Uterus (tissue), 4 donors: Measurements from ENCODE around the gene RNGTT. TPM values are rescaled to one million over a fixed set of nuclear protein-coding genes. Genes with fewer than 3 reads are reported as not detected.

Experiments
- DNase-seq, 2 donors: peaks; one replicate each; pipeline ENCODE4 v3.0.0-alpha.2; 2019 to 2020
- H3K27ac ChIP-seq, 2 donors: fragments of 200-600 bp; sonication (generic); 1 replicate in 1 of 2; 2 replicates in 1 of 2; pipeline ENCODE4 v1.5.1; 2016 to 2018
- H3K27me3 ChIP-seq, 2 donors: fragments of 200-600 bp; sonication (generic); one replicate each; pipeline ENCODE4 v1.5.1; 2018 to 2019; ENCODE audit warnings: control low read depth in 1 of 2
- H3K36me3 ChIP-seq, 2 donors: fragments of 200-600 bp; sonication (generic); one replicate each; pipeline ENCODE4 v1.5.1; 2019; ENCODE audit warnings: control low read depth in 1 of 2
- H3K4me1 ChIP-seq, 2 donors: fragments of 200-600 bp; sonication (generic); one replicate each; pipeline ENCODE4 v1.5.1; 2018 to 2019; ENCODE audit warnings: control low read depth in 1 of 2
- H3K4me3 ChIP-seq, 2 donors: fragments of 200-600 bp; sonication (generic); 1 replicate in 1 of 2; 2 replicates in 1 of 2; pipeline ENCODE4 v1.5.1; 2018 to 2019; ENCODE audit warnings: mild to moderate bottlenecking in 1 of 2
- H3K9me3 ChIP-seq, 2 donors: fragments of 200-600 bp; sonication (generic); one replicate each; pipeline ENCODE4 v1.5.1; 2019; ENCODE audit warnings: control low read depth in 1 of 2
- POLR2A ChIP-seq, 2 donors: fragments of 450-650 bp; IDR thresholded peaks; one replicate each; pipeline ENCODE4 v1.6.1; 2016; ENCODE audit warnings: antibody characterized with exemption in 2 of 2, mild to moderate bottlenecking in 1 of 2, moderate library complexity in 1 of 2
- intact Hi-C: fragments of 100-400 bp; cut with DNase I; formaldehyde crosslinking; loops from one replicate; pipeline ENCODE4 v1.15.1; 2023; ENCODE audit warnings: low total_unique reads
- total RNA-seq, 4 donors: library from RNA; depleted of rRNA in 3 of 4; stranded (reverse); fragments of >200 nt in 3 of 4; gene quantifications; one replicate each; pipeline versions ENCODE4 v1.1.0 to v1.2.4, GENCODE V29; 2014 to 2023
- TF ChIP-seq, protein P1 (sequence below), 4 experiments: fragments of 200-600 bp in 2 of 4; fragments of 450-650 bp in 2 of 4; sonication (generic) in 2 of 4; IDR thresholded peaks; one replicate each; pipeline ENCODE4 v1.5.1; 2016 to 2019; ENCODE audit warnings: antibody characterized with exemption in 4 of 4, mild to moderate bottlenecking in 2 of 4, moderate library complexity in 1 of 4
- donor health status: DM: yes; HTN: yes; CAD: no.

Gene RNGTT
- total RNA-seq, 4 donors from 2014 or later: 7.4 to 45.7 (median 16.1) TPM

DNA sequence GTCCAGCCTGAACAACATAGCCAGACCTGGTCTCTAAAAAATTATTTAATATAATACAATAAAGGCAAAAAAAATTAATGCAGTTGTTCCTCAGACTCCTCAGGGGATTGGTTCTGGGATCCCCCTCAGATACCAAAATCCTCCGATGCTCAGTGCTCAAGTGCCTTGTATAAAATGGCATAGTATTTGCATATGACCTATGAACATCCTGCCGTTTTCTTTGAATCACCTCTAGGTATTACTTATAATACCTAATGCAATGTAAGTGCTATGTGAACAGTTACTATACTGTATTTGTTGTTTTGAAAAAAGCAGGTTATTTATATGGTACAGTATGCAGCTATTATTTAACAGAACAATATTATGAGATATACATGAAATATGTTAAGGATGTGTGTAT lies 43.3 kb downstream of the RNGTT start:
- Histone ChIP-seq H3K27me3 (no peaks in the 10 kb centered on the region), H3K4me1 (no peaks in the 10 kb centered on the region), H3K27ac (no peak overlapping the region), H3K4me3 (no peak overlapping the region), H3K36me3 (no peaks in the 10 kb centered on the region), H3K9me3 (no peaks in the 10 kb centered on the region)
- no peak for DNase-seq
- intact Hi-C loops: no loop called here
- TF ChIP-seq, protein P1, sequence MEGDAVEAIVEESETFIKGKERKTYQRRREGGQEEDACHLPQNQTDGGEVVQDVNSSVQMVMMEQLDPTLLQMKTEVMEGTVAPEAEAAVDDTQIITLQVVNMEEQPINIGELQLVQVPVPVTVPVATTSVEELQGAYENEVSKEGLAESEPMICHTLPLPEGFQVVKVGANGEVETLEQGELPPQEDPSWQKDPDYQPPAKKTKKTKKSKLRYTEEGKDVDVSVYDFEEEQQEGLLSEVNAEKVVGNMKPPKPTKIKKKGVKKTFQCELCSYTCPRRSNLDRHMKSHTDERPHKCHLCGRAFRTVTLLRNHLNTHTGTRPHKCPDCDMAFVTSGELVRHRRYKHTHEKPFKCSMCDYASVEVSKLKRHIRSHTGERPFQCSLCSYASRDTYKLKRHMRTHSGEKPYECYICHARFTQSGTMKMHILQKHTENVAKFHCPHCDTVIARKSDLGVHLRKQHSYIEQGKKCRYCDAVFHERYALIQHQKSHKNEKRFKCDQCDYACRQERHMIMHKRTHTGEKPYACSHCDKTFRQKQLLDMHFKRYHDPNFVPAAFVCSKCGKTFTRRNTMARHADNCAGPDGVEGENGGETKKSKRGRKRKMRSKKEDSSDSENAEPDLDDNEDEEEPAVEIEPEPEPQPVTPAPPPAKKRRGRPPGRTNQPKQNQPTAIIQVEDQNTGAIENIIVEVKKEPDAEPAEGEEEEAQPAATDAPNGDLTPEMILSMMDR (IDR thresholded peaks at IDR 0.05): no peak
- TF ChIP-seq POLR2A (IDR thresholded peaks at IDR 0.05): no peak

DNA sequence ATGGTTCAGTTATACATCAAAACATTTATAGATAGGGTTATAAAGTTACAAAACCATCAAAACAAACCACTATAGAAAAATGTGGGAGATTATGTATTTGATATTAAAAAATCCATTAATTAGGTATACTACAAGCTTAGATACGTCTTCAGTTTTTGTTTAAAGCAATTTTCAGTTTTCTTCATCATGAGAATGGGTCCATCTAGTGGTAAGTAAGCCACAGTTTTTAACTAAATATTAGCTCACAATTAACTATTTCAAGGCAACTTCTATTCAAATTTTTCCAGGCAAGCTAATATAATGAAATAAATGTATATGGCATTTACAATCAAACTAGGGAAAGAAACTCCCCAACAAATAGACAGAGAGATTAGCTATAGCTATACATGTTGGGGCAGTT lies 44.4 kb downstream of the RNGTT start:
- TF ChIP-seq, protein P1 (IDR thresholded peaks at IDR 0.05): no peak
- no peak overlapping the region for H3K4me3 ChIP-seq
- no peaks in the 10 kb centered on the region for H3K36me3 ChIP-seq
- intact Hi-C loops: no loop called here
- no peaks in the 10 kb centered on the region for H3K27me3 ChIP-seq
- no peaks in the 10 kb centered on the region for H3K9me3 ChIP-seq
- DNase-seq: no peak
- H3K4me1 ChIP-seq: no peaks in the 10 kb centered on the region
- H3K27ac ChIP-seq: no peak overlapping the region

DNA sequence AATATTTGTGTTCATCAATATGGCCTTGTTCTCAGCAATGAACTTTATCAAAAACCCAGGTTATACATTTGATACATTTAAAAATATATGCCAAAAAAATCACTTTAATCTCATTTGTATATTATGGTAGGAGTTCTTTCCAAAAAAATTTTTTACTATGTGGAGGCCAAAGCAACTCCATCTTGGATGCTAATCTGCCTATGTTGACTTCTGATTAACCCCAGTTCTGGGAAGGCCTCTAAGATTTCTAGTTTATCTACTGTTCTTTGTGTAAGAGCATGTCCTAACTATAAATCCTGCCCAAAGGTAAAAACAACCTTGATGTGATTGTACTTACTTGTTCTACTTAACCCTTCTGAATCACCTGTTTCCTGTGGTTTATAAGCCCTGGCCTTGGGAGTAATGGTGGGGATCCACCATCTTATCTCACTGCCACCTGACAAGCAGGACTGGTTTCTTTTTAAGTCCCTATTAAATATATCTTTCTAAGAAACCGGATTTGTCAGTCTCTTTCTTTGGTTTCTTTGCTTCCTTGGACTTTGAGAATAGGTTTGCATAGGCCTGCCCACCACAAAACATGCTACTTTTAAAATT lies 46.7 kb downstream of the RNGTT start:
- Histone ChIP-seq H3K36me3 (no peaks in the 10 kb centered on the region), H3K27ac (no peak overlapping the region)

DNA sequence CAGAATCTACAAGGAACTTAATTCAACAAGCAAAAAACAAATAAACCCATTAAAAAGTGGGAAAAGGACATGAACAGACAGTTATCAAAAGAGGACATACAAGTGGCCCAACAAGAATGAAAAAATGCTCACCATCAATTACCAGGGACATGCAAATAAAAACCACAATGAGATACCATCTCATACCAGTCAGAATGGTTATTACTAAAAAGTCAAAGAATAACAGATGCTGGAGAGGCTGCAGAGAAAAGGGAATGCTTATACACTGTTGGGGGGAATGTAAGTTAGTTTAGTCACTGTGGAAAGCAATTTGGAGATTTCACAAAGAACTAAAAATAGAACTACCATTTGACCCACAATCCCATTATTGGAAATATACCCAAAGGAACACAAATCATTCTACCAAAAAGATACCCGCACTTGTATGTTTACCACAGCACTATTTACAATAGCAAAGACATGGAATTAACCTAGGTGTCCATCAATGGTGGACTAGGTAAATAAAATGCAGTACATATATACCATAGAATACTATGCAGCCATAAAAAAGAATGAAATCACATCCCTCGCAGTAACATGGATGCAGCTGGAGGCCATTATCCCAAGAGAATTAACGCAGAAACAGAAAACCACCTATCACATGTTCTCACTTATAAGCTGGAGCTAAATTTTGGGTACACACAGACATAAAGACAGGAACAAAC lies 48.4 kb downstream of the RNGTT start:
- no peaks in the 10 kb centered on the region for H3K4me1 ChIP-seq
- no peak for TF ChIP-seq POLR2A (IDR thresholded peaks at IDR 0.05)
- TF ChIP-seq, protein P1 (IDR thresholded peaks at IDR 0.05): no peak

More for the DNA sequence above, 46.7 kb downstream of the RNGTT start:
- H3K27me3 ChIP-seq: no peaks in the 10 kb centered on the region
- H3K4me1 ChIP-seq: no peaks in the 10 kb centered on the region
- no peak for TF ChIP-seq POLR2A (IDR thresholded peaks at IDR 0.05)
- TF ChIP-seq, protein P1 (IDR thresholded peaks at IDR 0.05): no peak
- H3K4me3 ChIP-seq: no peak overlapping the region
- intact Hi-C loops: no loop called here
- DNase-seq: no peak
- H3K9me3 ChIP-seq: no peaks in the 10 kb centered on the region

DNA sequence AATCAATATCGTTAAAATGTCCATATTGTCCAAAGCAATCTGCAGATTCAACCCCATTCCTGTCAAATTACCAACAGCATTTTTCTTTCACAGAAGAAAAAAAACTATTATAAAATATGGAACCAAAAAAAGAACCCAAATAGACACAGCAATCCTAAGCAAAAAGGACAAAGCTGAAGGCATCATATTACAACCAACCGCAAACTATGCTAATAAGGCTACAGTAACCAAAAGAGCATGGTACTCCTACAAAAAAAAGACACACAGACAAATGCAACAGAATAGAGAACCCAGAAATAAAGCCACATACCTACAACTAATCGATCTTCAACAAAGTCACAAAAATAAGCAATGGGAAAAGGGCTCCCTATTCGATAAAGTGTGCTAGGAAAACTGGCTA lies 49.2 kb downstream of the RNGTT start:
- intact Hi-C loops: no loop called here
- Histone ChIP-seq H3K27ac (no peak overlapping the region), H3K9me3 (no peaks in the 10 kb centered on the region), H3K4me3 (no peak overlapping the region), H3K4me1 (no peaks in the 10 kb centered on the region), H3K27me3 (no peaks in the 10 kb centered on the region), H3K36me3 (no peaks in the 10 kb centered on the region)
- no peak for DNase-seq
- TF ChIP-seq POLR2A (IDR thresholded peaks at IDR 0.05): no peak
- TF ChIP-seq, protein P1 (IDR thresholded peaks at IDR 0.05): no peak

More for the DNA sequence above, 48.4 kb downstream of the RNGTT start:
- Histone ChIP-seq H3K27ac (no peak overlapping the region), H3K27me3 (no peaks in the 10 kb centered on the region), H3K4me3 (no peak overlapping the region), H3K36me3 (no peaks in the 10 kb centered on the region), H3K9me3 (no peaks in the 10 kb centered on the region)
- DNase-seq: no peak
- intact Hi-C loops: no loop called here
